DOHH2 (cell line): ENCODE measurements around the gene KIF6.

ENCODE experiments used
- H3F3A ChIP-seq: fragments of 200-600 bp; sonication (generic), shearing (Covaris generic); 2 replicates; pipeline ENCODE4 v1.6.0; 2016; ENCODE audit warnings: antibody characterized with exemption, mild to moderate bottlenecking; ENCODE audit not compliant: control insufficient read depth, insufficient read depth
- H3K27ac ChIP-seq: fragments of 200-600 bp; sonication (generic); 2 replicates; pipeline ENCODE4 v1.5.1; 2014; ENCODE audit warnings: low read depth, mild to moderate bottlenecking, low read length, moderate library complexity
- H3K27me3 ChIP-seq: fragments of 200-600 bp; sonication (generic); 2 replicates; pipeline ENCODE4 v1.6.1; 2014; ENCODE audit warnings: mild to moderate bottlenecking, low read length, mixed read lengths; ENCODE audit not compliant: control insufficient read depth
- H3K36me3 ChIP-seq: fragments of 200-600 bp; sonication (generic); 2 replicates; pipeline ENCODE4 v1.6.1; 2014; ENCODE audit warnings: mild to moderate bottlenecking, low read length, moderate library complexity, mixed read lengths; ENCODE audit not compliant: control insufficient read depth
- H3K4me1 ChIP-seq: fragments of 200-600 bp; sonication (generic); 2 replicates; pipeline ENCODE4 v1.6.1; 2014; ENCODE audit warnings: mild to moderate bottlenecking, low read length, mixed read lengths; ENCODE audit not compliant: control insufficient read depth
- H3K4me2 ChIP-seq: fragments of 200-600 bp; sonication (generic); 2 replicates; pipeline ENCODE4 v1.6.0; 2014; ENCODE audit warnings: mild to moderate bottlenecking, low read length, moderate library complexity
- H3K4me3 ChIP-seq: fragments of 200-600 bp; sonication (generic); 2 replicates; pipeline ENCODE4 v1.5.1; 2014; ENCODE audit warnings: mild to moderate bottlenecking, low read length, mixed read lengths
- H3K79me2 ChIP-seq: fragments of 200-600 bp; sonication (generic); 2 replicates; pipeline ENCODE4 v1.6.1; 2014; ENCODE audit warnings: mild to moderate bottlenecking, low read length, mixed read lengths; ENCODE audit not compliant: control insufficient read depth
- H3K9me2 ChIP-seq: fragments of 200-600 bp; sonication (generic); replicated peaks from 2 replicates; pipeline ENCODE4 v1.6.1; 2014; ENCODE audit warnings: mild to moderate bottlenecking, low read length, mixed read lengths; ENCODE audit not compliant: control insufficient read depth
- H3K9me3 ChIP-seq: fragments of 200-600 bp; sonication (generic); 2 replicates; pipeline ENCODE4 v1.6.1; 2014; ENCODE audit warnings: antibody characterized with exemption, low read length, mixed read lengths; ENCODE audit not compliant: control insufficient read depth, insufficient read depth
- H4K20me1 ChIP-seq: fragments of 200-600 bp; sonication (generic); 2 replicates; pipeline ENCODE4 v1.6.0; 2014; ENCODE audit warnings: low read depth, mild to moderate bottlenecking, antibody characterized with exemption, low read length, moderate library complexity; ENCODE audit not compliant: control insufficient read depth, insufficient read depth
- EZH2phosphoT487 ChIP-seq: fragments of 200-600 bp; sonication (generic); IDR thresholded peaks from 2 replicates; pipeline ENCODE4 v1.6.1; 2017; ENCODE audit warnings: borderline replicate concordance, mild to moderate bottlenecking, antibody characterized with exemption, low read length, moderate library complexity, mixed read lengths
- TF ChIP-seq, protein P1 (sequence below): fragments of 200-600 bp; sonication (generic); IDR thresholded peaks from one replicate; pipeline ENCODE4 v1.5.1; 2014; ENCODE audit warnings: antibody characterized with exemption, mild to moderate bottlenecking, low read depth, low read length; ENCODE audit not compliant: poor library complexity, severe bottlenecking

KIF6 gene

DNA sequence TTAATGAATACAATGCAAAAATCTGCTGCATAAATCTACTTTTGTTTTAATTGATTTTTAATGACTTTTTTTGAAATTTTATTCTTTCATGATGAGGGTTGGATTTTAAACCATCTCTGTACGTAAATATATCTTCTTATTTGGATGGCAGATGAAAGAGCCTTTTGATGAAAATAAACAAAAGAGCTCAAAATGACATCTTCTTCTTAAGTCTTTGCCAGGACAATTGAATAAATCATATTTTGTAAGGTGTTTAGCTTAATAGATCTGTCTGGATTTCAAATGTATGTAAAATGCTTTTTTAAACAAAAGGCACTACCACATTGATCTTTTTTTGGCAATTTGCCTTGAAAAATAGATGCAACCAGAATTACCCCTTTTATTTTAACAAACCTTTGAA is 39.3 kb downstream of the KIF6 start:
- Histone ChIP-seq H3F3A (no peaks in the 10 kb centered on the region), H4K20me1 (no peaks in the 10 kb centered on the region), H3K27ac (no peak overlapping the region), H3K4me1 (no peaks in the 10 kb centered on the region), H3K4me3 (no peak overlapping the region), H3K9me3 (no peaks in the 10 kb centered on the region), H3K79me2 (no peaks in the 10 kb centered on the region), H3K4me2 (no peak overlapping the region), H3K9me2 (no peaks in the 10 kb centered on the region), H3K36me3 (no peaks in the 10 kb centered on the region), H3K27me3 (no peaks in the 10 kb centered on the region)
- no peak for TF ChIP-seq EZH2phosphoT487
- TF ChIP-seq, protein P1, sequence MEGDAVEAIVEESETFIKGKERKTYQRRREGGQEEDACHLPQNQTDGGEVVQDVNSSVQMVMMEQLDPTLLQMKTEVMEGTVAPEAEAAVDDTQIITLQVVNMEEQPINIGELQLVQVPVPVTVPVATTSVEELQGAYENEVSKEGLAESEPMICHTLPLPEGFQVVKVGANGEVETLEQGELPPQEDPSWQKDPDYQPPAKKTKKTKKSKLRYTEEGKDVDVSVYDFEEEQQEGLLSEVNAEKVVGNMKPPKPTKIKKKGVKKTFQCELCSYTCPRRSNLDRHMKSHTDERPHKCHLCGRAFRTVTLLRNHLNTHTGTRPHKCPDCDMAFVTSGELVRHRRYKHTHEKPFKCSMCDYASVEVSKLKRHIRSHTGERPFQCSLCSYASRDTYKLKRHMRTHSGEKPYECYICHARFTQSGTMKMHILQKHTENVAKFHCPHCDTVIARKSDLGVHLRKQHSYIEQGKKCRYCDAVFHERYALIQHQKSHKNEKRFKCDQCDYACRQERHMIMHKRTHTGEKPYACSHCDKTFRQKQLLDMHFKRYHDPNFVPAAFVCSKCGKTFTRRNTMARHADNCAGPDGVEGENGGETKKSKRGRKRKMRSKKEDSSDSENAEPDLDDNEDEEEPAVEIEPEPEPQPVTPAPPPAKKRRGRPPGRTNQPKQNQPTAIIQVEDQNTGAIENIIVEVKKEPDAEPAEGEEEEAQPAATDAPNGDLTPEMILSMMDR: no peak

DNA sequence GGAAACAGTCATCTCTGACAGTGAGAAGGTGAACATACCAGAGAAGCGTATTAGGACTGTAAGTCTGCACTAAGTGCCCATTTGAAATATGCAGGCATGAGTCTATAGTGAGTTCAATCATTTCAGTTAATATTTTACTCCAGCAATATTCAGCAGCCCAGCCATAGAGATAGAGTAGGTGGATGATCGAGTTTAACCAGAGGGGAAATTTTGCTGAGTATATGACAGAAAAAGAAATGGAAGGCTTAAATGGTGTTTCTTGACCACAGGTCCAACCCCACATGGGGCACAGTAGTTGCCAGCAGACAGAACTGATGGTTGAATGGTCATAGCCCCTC is 39.8 kb downstream of the KIF6 start:
- no peaks in the 10 kb centered on the region for H3K79me2 ChIP-seq
- H3K4me2 ChIP-seq: no peak overlapping the region
- no peaks in the 10 kb centered on the region for H3F3A ChIP-seq
- H3K4me1 ChIP-seq: no peaks in the 10 kb centered on the region
- H3K27me3 ChIP-seq: no peaks in the 10 kb centered on the region
- H3K9me2 ChIP-seq: no peaks in the 10 kb centered on the region
- TF ChIP-seq EZH2phosphoT487: no peak
- TF ChIP-seq, protein P1: no peak
- H3K9me3 ChIP-seq: no peaks in the 10 kb centered on the region
- H3K4me3 ChIP-seq: no peak overlapping the region
- no peaks in the 10 kb centered on the region for H4K20me1 ChIP-seq
- no peak overlapping the region for H3K27ac ChIP-seq
- H3K36me3 ChIP-seq: no peaks in the 10 kb centered on the region

DNA sequence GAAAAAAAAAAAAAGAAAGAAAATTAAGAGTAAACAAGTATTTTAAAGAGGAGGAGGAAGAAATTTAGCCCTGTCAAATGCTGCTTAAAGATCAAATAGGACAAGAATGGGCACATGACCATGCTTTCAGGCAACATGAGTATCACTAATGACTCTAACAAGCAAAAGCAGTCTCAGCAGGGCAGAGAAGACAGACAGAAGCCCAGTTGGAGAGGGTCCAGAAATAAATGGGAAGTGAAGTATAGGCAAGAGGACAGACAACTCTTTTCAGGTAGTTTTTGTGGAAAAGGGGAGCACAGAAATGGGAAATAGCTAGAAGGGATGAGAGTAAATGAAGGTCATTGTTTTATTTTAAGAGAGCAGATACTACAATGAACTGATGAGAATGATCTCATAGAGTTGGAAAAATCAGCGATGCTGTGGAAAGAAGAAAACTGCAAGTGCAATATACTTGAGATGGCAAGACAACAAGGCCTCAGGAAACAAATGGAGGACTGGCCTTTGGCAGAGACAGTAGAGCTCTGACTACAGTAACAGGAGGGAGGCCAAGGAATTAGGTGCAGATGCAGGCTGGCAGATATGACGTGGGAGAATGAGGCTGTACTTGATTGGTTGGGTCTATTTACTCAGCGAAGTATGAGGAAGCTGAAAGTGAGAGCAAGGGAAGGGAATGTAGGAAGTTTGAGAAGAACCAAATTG is 40.3 kb downstream of the KIF6 start:
- H3K4me1 ChIP-seq: no peaks in the 10 kb centered on the region
- no peaks in the 10 kb centered on the region for H3K9me2 ChIP-seq
- H3K27ac ChIP-seq: no peak overlapping the region
- H3F3A ChIP-seq: no peaks in the 10 kb centered on the region
- no peaks in the 10 kb centered on the region for H3K36me3 ChIP-seq
- no peaks in the 10 kb centered on the region for H3K9me3 ChIP-seq
- no peaks in the 10 kb centered on the region for H3K79me2 ChIP-seq
- no peak overlapping the region for H3K4me2 ChIP-seq
- H4K20me1 ChIP-seq: no peaks in the 10 kb centered on the region
- no peak overlapping the region for H3K4me3 ChIP-seq
- no peaks in the 10 kb centered on the region for H3K27me3 ChIP-seq
- no peak for TF ChIP-seq EZH2phosphoT487
- TF ChIP-seq, protein P1: no peak
